Testis (tissue), 3 donors: Measurements from ENCODE around the gene DISP2. TPM values are rescaled to one million over a fixed set of nuclear protein-coding genes. Genes with fewer than 3 reads are reported as not detected.

ENCODE experiments used
- DNase-seq: peaks from one replicate; pipeline ENCODE4 v3.0.0-alpha.2; 2019
- H3K27ac ChIP-seq, 2 donors: fragments of 200-600 bp; sonication (generic); one replicate each; pipeline ENCODE4 v1.5.1; 2019
- H3K27me3 ChIP-seq: fragments of 200-600 bp; sonication (generic); one replicate; pipeline ENCODE4 v1.5.1; 2019
- H3K36me3 ChIP-seq: fragments of 200-600 bp; sonication (generic); one replicate; pipeline ENCODE4 v1.5.1; 2017; ENCODE audit warnings: low read depth; ENCODE audit errors: missing control alignments
- H3K4me1 ChIP-seq: fragments of 200-600 bp; sonication (generic); one replicate; pipeline ENCODE4 v1.5.1; 2019
- H3K4me3 ChIP-seq, 2 donors: fragments of 200-600 bp; sonication (generic); one replicate each; pipeline ENCODE4 v1.5.1; 2017 to 2019
- H3K9me3 ChIP-seq: fragments of 200-600 bp; sonication (generic); one replicate; pipeline ENCODE4 v1.5.1; 2017
- CTCF ChIP-seq, 3 experiments: fragments of 450-650 bp in 2 of 3; fragments of 200-600 bp in 1 of 3; sonication (generic) in 1 of 3; IDR thresholded peaks; one replicate each; pipeline ENCODE4 v1.5.1; 2016 to 2019; ENCODE audit warnings: antibody characterized with exemption in 3 of 3, mild to moderate bottlenecking in 2 of 3, moderate library complexity in 1 of 3
- POLR2A ChIP-seq: fragments of 450-650 bp; IDR thresholded peaks from one replicate; pipeline ENCODE4 v1.6.1; 2017; ENCODE audit warnings: antibody characterized with exemption, mild to moderate bottlenecking, moderate library complexity
- WGBS, 2 donors: methylation state at CpG; one replicate each; pipeline ENCODE4 v1.1.5; 2018; 5-methylcytosine and 5-hydroxymethylcytosine counted together
- intact Hi-C: fragments of 100-400 bp; cut with DNase I; formaldehyde crosslinking; loops from one replicate; pipeline ENCODE4 v1.15.1; 2023; ENCODE audit warnings: low total_unique reads
- polyA plus RNA-seq: library from polyadenylated mRNA; stranded (reverse); fragments of 350-450 nt; fragmentation: Illumina TruSeq; extraction: RNeasy Lipid Tissue Mini Kit (QIAGEN cat#74804); gene quantifications from one replicate; pipeline ENCODE4 v1.2.3, GENCODE V29; 2014; ENCODE audit warnings: low read depth, low replicate concordance; ENCODE audit not compliant: insufficient read depth
- total RNA-seq, 2 donors: library from RNA; depleted of rRNA; stranded (reverse); fragments of >200 nt; gene quantifications; one replicate each; pipeline ENCODE4 v1.2.3, GENCODE V29; 2016

DISP2 gene
- total and polyA plus RNA-seq, 3 donors from 2014 or later: 3.0 to 7.6 (median 4.4) TPM

DNA sequence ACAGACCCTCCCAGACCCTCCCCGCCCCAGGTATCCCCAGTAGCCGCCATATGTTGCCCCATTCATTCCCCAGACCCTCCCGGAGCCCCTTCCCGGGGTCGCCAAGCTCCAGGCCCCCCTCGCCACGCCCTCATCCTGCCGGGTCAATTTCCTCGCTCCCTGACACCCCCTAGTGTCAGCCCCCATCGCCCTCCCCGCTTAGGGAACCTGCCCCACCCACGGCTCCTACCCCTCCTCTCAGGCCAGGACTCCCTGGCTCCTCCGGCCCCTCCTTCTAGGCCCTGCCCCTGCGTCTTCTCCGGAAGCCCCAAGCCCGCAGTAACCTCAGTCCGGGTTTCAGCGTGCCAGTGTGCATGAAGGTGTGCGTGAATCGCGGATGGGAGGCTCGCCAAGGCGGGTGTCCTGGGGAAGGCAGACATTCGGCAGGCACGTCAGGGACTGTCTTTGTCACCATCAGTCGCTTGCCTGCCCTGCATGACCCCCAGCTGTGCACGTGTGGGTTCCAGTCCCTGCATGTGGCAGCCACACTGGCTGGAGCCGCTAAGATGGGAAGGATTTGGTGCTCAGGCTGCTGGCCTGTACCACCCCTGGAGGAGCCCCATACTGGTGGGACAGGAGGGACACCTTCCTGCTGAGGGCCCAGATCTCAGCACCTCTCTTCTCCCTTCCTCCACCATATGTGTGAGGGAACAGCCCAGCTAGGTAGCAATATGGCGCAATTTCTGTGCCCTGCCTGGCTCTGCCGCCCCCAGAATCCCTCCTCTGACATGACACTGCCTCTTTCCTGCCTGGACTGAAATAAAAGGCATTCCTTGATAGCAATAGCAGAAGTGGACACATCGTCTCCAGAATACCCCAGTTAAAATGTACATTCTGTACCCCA is 693 bp downstream of the DISP2 start:
- Histone ChIP-seq H3K36me3 (no peaks in the 10 kb centered on the region), H3K4me1 (peaks cover 13% of the 10 kb centered on the region), H3K27ac (no peak overlapping the region), H3K9me3 (no peaks in the 10 kb centered on the region), H3K27me3 (no peaks in the 10 kb centered on the region), H3K4me3 (peak overlapping the region; percentile 38 to 57)
- no peak for TF ChIP-seq POLR2A
- TF ChIP-seq CTCF (IDR thresholded peaks at IDR 0.05): no peak
- DNase-seq: no peak
- 10 to 13% methylated on average over 16 to 31 of the region's 31 CpGs for WGBS, 2 donors
- intact Hi-C loops: no loop called here

- DNase-seq: no peak
- intact Hi-C loops: loop anchor here (10.0 kb wide), 1 partner anchor 55 kb away; no protein-coding TSS in a partner anchor
- Histone ChIP-seq H3K27ac (no peak overlapping the region), H3K27me3 (no peaks in the 10 kb centered on the region), H3K4me3 (no peak overlapping the region), H3K9me3 (no peaks in the 10 kb centered on the region), H3K36me3 (no peaks in the 10 kb centered on the region), H3K4me1 (peaks cover 4% of the 10 kb centered on the region)
- no peak for TF ChIP-seq POLR2A
- TF ChIP-seq CTCF (IDR thresholded peaks at IDR 0.05): no peak
- WGBS, 2 donors: 89 to 95% methylated on average over 4 of the region's 4 CpGs
Measured at GRCh38 chr15:40360015-40360414, 2.0 kb downstream of the DISP2 start.

- intact Hi-C loops: loop anchor here (10.0 kb wide), 1 partner anchor 53 kb away; no protein-coding TSS in a partner anchor
- Histone ChIP-seq H3K27ac (no peak overlapping the region), H3K36me3 (no peaks in the 10 kb centered on the region), H3K27me3 (no peaks in the 10 kb centered on the region), H3K9me3 (no peaks in the 10 kb centered on the region), H3K4me1 (peaks cover 4% of the 10 kb centered on the region), H3K4me3 (no peak overlapping the region)
- DNase-seq: no peak
- TF ChIP-seq POLR2A: no peak
- no peak for TF ChIP-seq CTCF (IDR thresholded peaks at IDR 0.05)
- WGBS, 2 donors: 78 to 86% methylated on average over 2 of the region's 2 CpGs
Measured at GRCh38 chr15:40361640-40362039, 3.6 kb downstream of the DISP2 start.

GRCh38 chr15:40363611-40364010 is 5.6 kb downstream of the DISP2 start:
- H3K4me1 ChIP-seq: peaks cover under 1% of the 10 kb centered on the region
- DNase-seq: no peak
- H3K27ac ChIP-seq: no peak overlapping the region
- H3K27me3 ChIP-seq: no peaks in the 10 kb centered on the region
- intact Hi-C loops: loop anchor here (10.0 kb wide), 1 partner anchor 51 kb away; no protein-coding TSS in a partner anchor
- no peaks in the 10 kb centered on the region for H3K9me3 ChIP-seq
- 89 to 92% methylated on average over 8 of the region's 8 CpGs for WGBS, 2 donors
- no peaks in the 10 kb centered on the region for H3K36me3 ChIP-seq
- TF ChIP-seq CTCF (IDR thresholded peaks at IDR 0.05): no peak
- TF ChIP-seq POLR2A: no peak
- no peak overlapping the region for H3K4me3 ChIP-seq
